Smooth muscle cell of the coronary artery (primary cell): ENCODE results near the gene NLRP11. TPM values are rescaled to one million over a fixed set of nuclear protein-coding genes. Genes with fewer than 3 reads are reported as not detected.

ENCODE experiments used
- total RNA-seq: library from RNA; depleted of rRNA; stranded (reverse); fragments of >200 nt; gene quantifications from 2 replicates; pipeline ENCODE4 v1.2.3, GENCODE V29; 2014; ENCODE audit warnings: low replicate concordance

NLRP11 gene
- total RNA-seq: not detected in 2 replicates

GRCh38 chr19:55831846-55832245 lies at the start of gene NLRP11:
Gene NLRP11 (minus strand): TSS chr19:55831999. CDS start chr19:55818174, 13,825 bp downstream.

DNA sequence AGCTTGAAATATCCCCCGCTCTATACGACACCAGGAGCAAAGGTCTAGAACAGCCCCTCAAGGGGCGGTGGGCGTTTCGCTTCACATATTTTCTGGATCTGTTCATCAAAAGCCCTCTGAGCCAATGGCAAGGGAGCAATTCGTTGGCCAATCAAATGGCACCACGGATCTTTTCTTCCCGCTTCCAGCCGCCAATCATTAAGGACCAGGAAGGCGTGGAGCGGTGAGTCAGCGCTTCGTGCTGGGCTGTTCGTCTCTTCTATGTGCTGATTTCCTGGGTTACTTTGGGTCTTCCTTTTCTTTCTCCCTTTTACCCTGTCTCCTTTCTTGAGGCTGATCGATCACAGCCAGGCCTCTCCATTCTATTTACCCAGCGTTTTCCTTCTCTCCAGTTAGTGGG lies 4.5 kb upstream of the NLRP11 start, which contains the start of gene NLRP4:
Gene NLRP4 (plus strand): TSS at position 201 of the 400 bp plus-strand sequence. CDS start 15,541 bp downstream, outside the sequence.

DNA sequence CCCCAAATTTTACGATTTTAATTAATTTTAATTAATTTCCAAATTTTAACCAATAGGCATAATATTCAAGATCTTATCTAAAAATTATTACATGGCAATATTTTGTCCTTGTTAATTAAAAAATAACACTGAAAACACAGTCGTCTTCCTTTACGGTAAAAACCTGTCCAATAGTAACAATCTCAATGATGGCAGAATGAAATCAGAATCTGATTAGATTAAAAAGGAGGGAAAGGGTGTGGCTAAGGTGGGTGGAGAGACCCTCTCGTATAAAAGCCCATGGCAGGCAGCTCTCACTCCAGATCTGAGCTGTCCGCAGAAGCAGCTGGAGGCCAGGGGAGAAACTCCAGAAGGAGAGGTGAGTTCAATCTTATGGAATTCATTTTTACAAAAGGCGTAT lies 63.0 kb downstream of the NLRP11 start, which contains the start of gene RFPL4AL1:
Gene RFPL4AL1 (plus strand): TSS at position 301 of the 400 bp plus-strand sequence. CDS start 2,687 bp downstream, outside the sequence.

DNA sequence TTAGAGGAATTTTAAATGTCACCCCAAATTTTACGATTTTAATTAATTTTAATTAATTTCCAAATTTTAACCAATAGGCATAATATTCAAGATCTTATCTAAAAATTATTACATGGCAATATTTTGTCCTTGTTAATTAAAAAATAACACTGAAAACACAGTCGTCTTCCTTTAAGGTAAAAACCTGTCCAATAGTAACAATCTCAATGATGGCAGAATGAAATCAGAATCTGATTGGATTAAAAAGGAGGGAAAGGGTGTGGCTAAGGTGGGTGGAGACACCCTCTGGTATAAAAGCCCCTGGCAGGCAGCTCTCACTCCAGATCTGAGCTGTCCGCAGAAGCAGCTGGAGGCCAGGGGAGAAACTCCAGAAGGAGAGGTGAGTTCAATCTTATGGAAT lies 73.0 kb downstream of the NLRP11 start, which contains the start of gene RFPL4A:
Gene RFPL4A (plus strand): TSS at position 301 of the 400 bp plus-strand sequence. CDS start 2,704 bp downstream, outside the sequence.

GRCh38 chr19:55738302-55738701 lies 93.5 kb downstream of the NLRP11 start, which contains the start of gene NLRP9:
Gene NLRP9 (minus strand): TSS chr19:55738402. CDS start chr19:55738374, 28 bp downstream.

Other genes starting within 250 kb of the NLRP11 start
- gene FIZ1, start 232.5 kb downstream of the NLRP11 start, total RNA-seq: 1.3 and 1.6 TPM in 2 replicates
- 7.3 and 7.5 TPM in 2 replicates for gene ZNF524, start 231.7 kb downstream of the NLRP11 start, total RNA-seq
- under 0.01 and 0.53 TPM in 2 replicates for gene ZNF865, start 226.4 kb downstream of the NLRP11 start, total RNA-seq
- gene ZNF784, start 207.4 kb downstream of the NLRP11 start, total RNA-seq: 2.0 and 3.5 TPM in 2 replicates
- 3.6 and 6.4 TPM in 2 replicates for gene ZNF580, start 191.0 kb downstream of the NLRP11 start, total RNA-seq
- gene ZNF581, start 188.3 kb downstream of the NLRP11 start, total RNA-seq: 18.8 and 20.7 TPM in 2 replicates
- gene CCDC106, start 183.8 kb downstream of the NLRP11 start, total RNA-seq: 2.7 and 6.4 TPM in 2 replicates
- 82.3 and 109 TPM in 2 replicates for gene U2AF2, start 177.0 kb downstream of the NLRP11 start, total RNA-seq
- gene EPN1, start 156.8 kb downstream of the NLRP11 start, total RNA-seq: 54.2 and 64.5 TPM in 2 replicates
- gene NLRP9, start 93.6 kb downstream of the NLRP11 start, total RNA-seq: not detected in 2 replicates
- 0.08 TPM in 1 of 2 replicates, not detected in the other for gene RFPL4A, start 72.9 kb downstream of the NLRP11 start, total RNA-seq
- gene RFPL4AL1, start 62.9 kb downstream of the NLRP11 start, total RNA-seq: not detected in 2 replicates
- gene NLRP4, start 4.5 kb upstream of the NLRP11 start, total RNA-seq: not detected in 2 replicates
- not detected in 2 replicates for gene NLRP13, start 100.3 kb upstream of the NLRP11 start, total RNA-seq
- not detected in 2 replicates for gene NLRP8, start 115.8 kb upstream of the NLRP11 start, total RNA-seq
- gene NLRP5, start 154.8 kb upstream of the NLRP11 start, total RNA-seq: not detected in 2 replicates